Measurements from ENCODE around the gene SYNGAP1.

GRCh38 chr6:33490198-33490597 lies 70.3 kb downstream of the SYNGAP1 start:
- no peak for TF ChIP-seq CTCF (IDR thresholded peaks at IDR 0.05)
- no peak for TF ChIP-seq POLR2A (IDR thresholded peaks at IDR 0.05)
